Loucy (cell line): ENCODE measurements around the gene TOM1L2.

ENCODE experiments used
- EZH2phosphoT487 ChIP-seq: fragments of 200-600 bp; IDR thresholded peaks from 2 replicates; pipeline ENCODE4 v1.6.1; 2018; ENCODE audit warnings: antibody characterized with exemption, mild to moderate bottlenecking, moderate library complexity, borderline replicate concordance
- TF ChIP-seq, protein P1 (sequence below): fragments of 200-600 bp; sonication (generic); conservative IDR thresholded peaks from 2 replicates; pipeline ENCODE4 v1.5.1; 2014; ENCODE audit warnings: mild to moderate bottlenecking, antibody characterized with exemption, low read length

DNA sequence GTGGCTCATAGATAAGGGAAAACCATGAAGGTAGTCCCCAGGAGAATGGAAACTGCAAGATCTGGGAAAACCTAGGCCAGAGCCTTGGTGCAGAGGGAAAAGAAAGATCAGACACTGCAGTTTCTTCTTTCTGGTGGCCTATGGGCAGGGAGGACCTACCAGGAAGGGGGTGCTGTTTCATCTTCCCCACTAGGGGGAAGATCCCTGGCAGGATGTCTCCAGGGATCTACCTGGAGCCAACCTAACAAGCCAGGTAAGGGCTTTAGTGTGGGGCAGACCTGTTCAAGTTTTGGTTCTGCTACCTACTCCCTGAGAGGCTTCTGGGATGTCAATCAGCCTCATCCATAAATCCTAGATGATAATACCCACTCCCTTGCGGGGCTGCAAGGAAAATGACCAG is 21.4 kb downstream of the TOM1L2 start:
- TF ChIP-seq, protein P1, sequence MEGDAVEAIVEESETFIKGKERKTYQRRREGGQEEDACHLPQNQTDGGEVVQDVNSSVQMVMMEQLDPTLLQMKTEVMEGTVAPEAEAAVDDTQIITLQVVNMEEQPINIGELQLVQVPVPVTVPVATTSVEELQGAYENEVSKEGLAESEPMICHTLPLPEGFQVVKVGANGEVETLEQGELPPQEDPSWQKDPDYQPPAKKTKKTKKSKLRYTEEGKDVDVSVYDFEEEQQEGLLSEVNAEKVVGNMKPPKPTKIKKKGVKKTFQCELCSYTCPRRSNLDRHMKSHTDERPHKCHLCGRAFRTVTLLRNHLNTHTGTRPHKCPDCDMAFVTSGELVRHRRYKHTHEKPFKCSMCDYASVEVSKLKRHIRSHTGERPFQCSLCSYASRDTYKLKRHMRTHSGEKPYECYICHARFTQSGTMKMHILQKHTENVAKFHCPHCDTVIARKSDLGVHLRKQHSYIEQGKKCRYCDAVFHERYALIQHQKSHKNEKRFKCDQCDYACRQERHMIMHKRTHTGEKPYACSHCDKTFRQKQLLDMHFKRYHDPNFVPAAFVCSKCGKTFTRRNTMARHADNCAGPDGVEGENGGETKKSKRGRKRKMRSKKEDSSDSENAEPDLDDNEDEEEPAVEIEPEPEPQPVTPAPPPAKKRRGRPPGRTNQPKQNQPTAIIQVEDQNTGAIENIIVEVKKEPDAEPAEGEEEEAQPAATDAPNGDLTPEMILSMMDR, result peak; percentile 27
- no peak for TF ChIP-seq EZH2phosphoT487
